Psoas muscle (tissue), 8 donors: ENCODE results near the gene RPAP3. TPM values are rescaled to one million over a fixed set of nuclear protein-coding genes. Genes with fewer than 3 reads are reported as not detected.
"Not testable (repeated sequence)": the region's sequence is repeated elsewhere in the genome, so short reads cannot be mapped to it uniquely, and the experiment has no call there.

Experiments used
- ATAC-seq, 4 donors: fragments of 200-7000 bp; cut with Tn5 transposase; one replicate each; pipeline ENCODE4 v1.9.1; 2020; ENCODE audit warnings: moderate library complexity in 3 of 4, mild to moderate bottlenecking in 2 of 4
- DNase-seq, 2 donors: peaks; one replicate each; pipeline ENCODE4 v3.0.0-alpha.2; 2020
- H3K27ac ChIP-seq: fragments of 200-600 bp; one replicate; pipeline ENCODE4 v1.8.0; 2022
- H3K27me3 ChIP-seq, 3 donors: fragments of 200-600 bp in 1 of 3; one replicate each; pipeline versions ENCODE4 v1.6.1 to v1.8.0; 2013 to 2022; ENCODE audit warnings: low read length in 2 of 3, mild to moderate bottlenecking in 2 of 3, moderate library complexity in 1 of 3; ENCODE audit not compliant: insufficient read depth in 3 of 3
- H3K36me3 ChIP-seq, 2 donors: fragments of 200-600 bp in 1 of 2; one replicate each; pipeline versions ENCODE4 v1.6.1 to v1.8.0; 2013 to 2022; ENCODE audit warnings: low read depth in 1 of 2, mild to moderate bottlenecking in 1 of 2, moderate library complexity in 1 of 2; ENCODE audit not compliant: insufficient read depth in 1 of 2
- H3K4me1 ChIP-seq: fragments of 200-600 bp; one replicate; pipeline ENCODE4 v1.8.0; 2022
- H3K4me3 ChIP-seq: fragments of 200-600 bp; one replicate; pipeline ENCODE4 v1.8.0; 2022; ENCODE audit warnings: mild to moderate bottlenecking
- H3K9me3 ChIP-seq: fragments of 200-600 bp; one replicate; pipeline ENCODE4 v1.8.0; 2022
- CTCF ChIP-seq: fragments of 200-600 bp; IDR thresholded peaks from one replicate; pipeline ENCODE4 v1.8.0; 2022; ENCODE audit warnings: antibody characterized with exemption
- WGBS, 3 donors: extraction: QIAGEN DNeasy Blood & Tissue Kit; methylation state at CpG; one replicate each; pipeline versions ENCODE4 v1.1.6 to v1.1.7; 2013; 5-methylcytosine and 5-hydroxymethylcytosine counted together
- intact Hi-C, 2 donors: fragments of 100-400 bp; cut with DNase I; formaldehyde crosslinking; loops; one replicate each; pipeline versions ENCODE4 v1.11.0 to v1.14.2; 2022
- polyA plus RNA-seq, 3 donors: library from polyadenylated mRNA; stranded (reverse); fragments of 200-250 nt; gene quantifications; one replicate each; pipeline ENCODE4 v1.2.3, GENCODE V29; 2013
- total RNA-seq, 4 donors: library from RNA; stranded (reverse); fragmentation: NEBNext Ultra II Directional in 2 of 4; extraction: Animal tissue kit (Norgen Biotek cat#: 25700) in 2 of 4; gene quantifications; one replicate each; pipeline versions ENCODE4 v1.2.1 to v1.2.4, GENCODE V29; 2021 to 2023
- donor health status: healthy with polysubstance abuse.
- donor health status: DM: no; HTN: no; CAD: no; lungs with moderate emphysema.
- donor health status: Bipolar disorder and iron deficiency.
- donor health status: healthy.
- donor health status: DM: yes; HTN: yes; CAD: no.
- donor health status: DM: no; HTN: no; CAD: no.
- donor health status: DM: no; HTN: no; CAD: no.
- donor health status: DM: yes; HTN: yes; CAD: no.

The RPAP3 gene
- total and polyA plus RNA-seq, 7 donors: 18.8 to 43.2 (median 26.4) TPM

GRCh38 chr12:47651368-47652254 lies 54.2 kb downstream of the RPAP3 start:
- WGBS, 3 donors: 23 to 46% (median 26%) methylated on average over 12 of the region's 12 CpGs
- Histone ChIP-seq H3K27me3 (no peaks in the 10 kb centered on the region), H3K4me3 (peak overlapping the region; percentile 33), H3K27ac (no peak overlapping the region), H3K9me3 (no peaks in the 10 kb centered on the region), H3K36me3 (no peaks in the 10 kb centered on the region), H3K4me1 (peaks cover 5% of the 10 kb centered on the region)
- ATAC-seq: peak; percentile 77 to 92 (median 85)
- DNase-seq: peak; percentile 30 to 62
- peak; percentile 74 for TF ChIP-seq CTCF
- intact Hi-C loops: loop anchor here in 1 of 2 donors (5.0 to 10.0 kb wide), 3 partner anchors 36 to 617 kb away; no protein-coding TSS in a partner anchor

- TF ChIP-seq CTCF: no peak
- no peak overlapping the region for H3K27ac ChIP-seq
- H3K36me3 ChIP-seq: no peaks in the 10 kb centered on the region
- intact Hi-C loops: loop anchor here in 1 of 2 donors (5.0 to 10.0 kb wide), 3 partner anchors 37 to 616 kb away; no protein-coding TSS in a partner anchor
- ATAC-seq (no peak), DNase-seq (no peak)
- H3K4me1 ChIP-seq: peaks cover 5% of the 10 kb centered on the region
- 82 to 88% (median 88%) methylated on average over 1 of the region's 1 CpG for WGBS, 3 donors
- no peaks in the 10 kb centered on the region for H3K27me3 ChIP-seq
- no peaks in the 10 kb centered on the region for H3K9me3 ChIP-seq
- H3K4me3 ChIP-seq: no peak overlapping the region
Measured at GRCh38 chr12:47650469-47650868, 55.4 kb downstream of the RPAP3 start.

- DNase-seq: no peak
- ATAC-seq: no peak
- intact Hi-C loops: no loop called here
- no peak overlapping the region for H3K4me3 ChIP-seq
- H3K27ac ChIP-seq: no peak overlapping the region
- WGBS, 3 donors: 73 to 80% (median 77%) methylated on average over 2 of the region's 2 CpGs
- H3K9me3 ChIP-seq: no peaks in the 10 kb centered on the region
- no peaks in the 10 kb centered on the region for H3K27me3 ChIP-seq
- no peak for TF ChIP-seq CTCF
- peaks cover 5% of the 10 kb centered on the region for H3K4me1 ChIP-seq
- H3K36me3 ChIP-seq: no peaks in the 10 kb centered on the region
Measured at GRCh38 chr12:47649381-47649780, 56.4 kb downstream of the RPAP3 start.

GRCh38 chr12:47648056-47648579 lies 57.7 kb downstream of the RPAP3 start:
- WGBS, 3 donors: 92 to 98% (median 95%) methylated on average over 2 of the region's 2 CpGs
- peaks cover 5% of the 10 kb centered on the region for H3K4me1 ChIP-seq
- H3K36me3 ChIP-seq: no peaks in the 10 kb centered on the region
- TF ChIP-seq CTCF: no peak
- intact Hi-C loops: no loop called here
- H3K27ac ChIP-seq: no peak overlapping the region
- peaks cover 10% of the 10 kb centered on the region for H3K9me3 ChIP-seq
- H3K4me3 ChIP-seq: no peak overlapping the region
- H3K27me3 ChIP-seq: no peaks in the 10 kb centered on the region
- ATAC-seq (no peak), DNase-seq (no peak)

GRCh38 chr12:47642310-47642709 lies 63.5 kb downstream of the RPAP3 start:
- H3K27ac ChIP-seq, intact Hi-C loops, H3K4me3 ChIP-seq, H3K4me1 ChIP-seq, ATAC-seq, H3K36me3 ChIP-seq, H3K27me3 ChIP-seq, H3K9me3 ChIP-seq, DNase-seq: not testable (repeated sequence)
- 96 to 98% (median 97%) methylated on average over 3 of the region's 3 CpGs for WGBS, 3 donors
